ENCODE results near the gene SLC12A6.

SLC12A6 gene

DNA sequence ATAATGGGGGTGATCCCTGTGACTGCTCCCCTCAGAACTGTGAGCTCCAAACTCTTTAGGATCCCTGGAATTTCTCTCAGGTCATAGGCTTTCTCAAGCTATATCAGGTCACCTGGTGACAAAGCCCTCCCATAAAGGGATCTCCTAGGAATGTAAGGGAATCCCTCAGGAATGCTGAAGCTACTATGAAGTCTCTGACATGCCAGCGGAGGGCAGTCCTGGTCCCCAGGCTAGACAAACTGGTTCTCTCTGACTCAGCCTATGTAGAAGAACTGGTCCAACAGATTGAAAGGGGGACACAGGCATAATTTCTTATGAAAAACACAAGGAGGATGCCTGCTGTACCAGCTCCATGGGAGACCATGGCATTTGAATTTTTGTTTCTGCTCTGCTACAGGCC, 22.7 kb upstream of the SLC12A6 start:
- H3K27ac ChIP-seq (ENCODE audit: extremely low read depth, low read depth, low read length), result no peak overlapping the region
- TF ChIP-seq BCL11B (tag by site-specific recombination; IDR thresholded peaks at IDR 0.05; ENCODE audit: low read depth), result no peak
- TF ChIP-seq, protein P1, sequence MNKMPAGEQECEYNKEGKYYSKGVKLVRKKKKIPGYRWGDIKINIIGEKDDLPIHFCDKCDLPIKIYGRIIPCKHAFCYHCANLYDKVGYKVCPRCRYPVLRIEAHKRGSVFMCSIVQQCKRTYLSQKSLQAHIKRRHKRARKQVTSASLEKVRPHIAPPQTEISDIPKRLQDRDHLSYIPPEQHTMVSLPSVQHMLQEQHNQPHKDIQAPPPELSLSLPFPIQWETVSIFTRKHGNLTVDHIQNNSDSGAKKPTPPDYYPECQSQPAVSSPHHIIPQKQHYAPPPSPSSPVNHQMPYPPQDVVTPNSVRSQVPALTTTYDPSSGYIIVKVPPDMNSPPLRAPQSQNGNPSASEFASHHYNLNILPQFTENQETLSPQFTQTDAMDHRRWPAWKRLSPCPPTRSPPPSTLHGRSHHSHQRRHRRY (tag by site-specific recombination; IDR thresholded peaks at IDR 0.05), result no peak
- TF ChIP-seq ZNF501 (tag by site-specific recombination; IDR thresholded peaks at IDR 0.05), result no peak
- no peak for TF ChIP-seq ZNF341 (tag by site-specific recombination; IDR thresholded peaks at IDR 0.05; ENCODE audit: low read depth)
- TF ChIP-seq ZNF248 (tag by site-specific recombination; IDR thresholded peaks at IDR 0.05), result no peak
- no peak for TF ChIP-seq ZXDB (tag by site-specific recombination; IDR thresholded peaks at IDR 0.05)
- no peak for TF ChIP-seq HOXC10 (CRISPR knock-in tag; IDR thresholded peaks at IDR 0.05)
- TF ChIP-seq, protein P2, sequence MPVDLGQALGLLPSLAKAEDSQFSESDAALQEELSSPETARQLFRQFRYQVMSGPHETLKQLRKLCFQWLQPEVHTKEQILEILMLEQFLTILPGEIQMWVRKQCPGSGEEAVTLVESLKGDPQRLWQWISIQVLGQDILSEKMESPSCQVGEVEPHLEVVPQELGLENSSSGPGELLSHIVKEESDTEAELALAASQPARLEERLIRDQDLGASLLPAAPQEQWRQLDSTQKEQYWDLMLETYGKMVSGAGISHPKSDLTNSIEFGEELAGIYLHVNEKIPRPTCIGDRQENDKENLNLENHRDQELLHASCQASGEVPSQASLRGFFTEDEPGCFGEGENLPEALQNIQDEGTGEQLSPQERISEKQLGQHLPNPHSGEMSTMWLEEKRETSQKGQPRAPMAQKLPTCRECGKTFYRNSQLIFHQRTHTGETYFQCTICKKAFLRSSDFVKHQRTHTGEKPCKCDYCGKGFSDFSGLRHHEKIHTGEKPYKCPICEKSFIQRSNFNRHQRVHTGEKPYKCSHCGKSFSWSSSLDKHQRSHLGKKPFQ (tag by site-specific recombination; IDR thresholded peaks at IDR 0.05), result no peak
- TF ChIP-seq ZNF132 (tag by site-specific recombination; IDR thresholded peaks at IDR 0.05; ENCODE audit: borderline replicate concordance), result no peak
- no peak for TF ChIP-seq ZNF202 (tag by site-specific recombination; IDR thresholded peaks at IDR 0.05; ENCODE audit: borderline replicate concordance)
- TF ChIP-seq ZNF155 (tag by site-specific recombination; IDR thresholded peaks at IDR 0.05), result no peak
- no peak for TF ChIP-seq MYNN (tag by site-specific recombination; IDR thresholded peaks at IDR 0.05; ENCODE audit: borderline replicate concordance)
- TF ChIP-seq, protein P3, sequence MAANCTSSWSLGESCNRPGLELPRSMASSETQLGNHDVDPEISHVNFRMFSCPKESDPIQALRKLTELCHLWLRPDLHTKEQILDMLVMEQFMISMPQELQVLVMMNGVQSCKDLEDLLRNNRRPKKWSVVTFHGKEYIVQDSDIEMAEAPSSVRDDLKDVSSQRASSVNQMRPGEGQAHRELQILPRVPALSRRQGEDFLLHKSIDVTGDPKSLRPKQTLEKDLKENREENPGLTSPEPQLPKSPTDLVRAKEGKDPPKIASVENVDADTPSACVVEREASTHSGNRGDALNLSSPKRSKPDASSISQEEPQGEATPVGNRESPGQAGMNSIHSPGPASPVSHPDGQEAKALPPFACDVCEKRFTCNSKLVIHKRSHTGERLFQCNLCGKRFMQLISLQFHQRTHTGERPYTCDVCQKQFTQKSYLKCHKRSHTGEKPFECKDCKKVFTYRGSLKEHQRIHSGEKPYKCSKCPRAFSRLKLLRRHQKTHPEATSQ (tag by site-specific recombination; IDR thresholded peaks at IDR 0.05), result no peak
- TF ChIP-seq ZNF791 (tag by site-specific recombination; IDR thresholded peaks at IDR 0.05), result no peak
- TF ChIP-seq ZBTB6 (tag by site-specific recombination; IDR thresholded peaks at IDR 0.05), result no peak
- TF ChIP-seq ZNF121 (tag by site-specific recombination; IDR thresholded peaks at IDR 0.05), result no peak
- POLR2A ChIA-PET, result no interaction called here

DNA sequence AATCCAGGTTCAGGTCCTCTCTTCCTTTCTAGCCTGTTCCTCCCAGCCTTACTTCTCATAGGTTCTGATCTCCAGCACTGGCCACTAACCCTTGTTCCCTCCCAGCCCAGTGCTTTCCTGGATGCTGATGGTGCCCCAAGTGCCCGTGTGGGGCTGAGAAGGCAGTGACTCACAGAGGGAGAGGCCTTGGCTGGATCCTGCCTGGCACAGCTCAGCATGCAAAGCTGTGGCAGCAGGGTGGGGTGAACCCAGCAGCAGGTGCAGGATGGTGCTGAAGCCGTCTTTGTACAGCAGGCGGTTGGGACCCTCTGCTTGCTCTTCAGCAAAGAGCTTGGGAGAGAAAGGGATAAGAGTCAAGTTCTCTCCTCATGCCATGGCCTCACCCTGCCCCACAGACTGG, 21.8 kb upstream of the SLC12A6 start:
- TF ChIP-seq ZNF37A (tag by site-specific recombination; IDR thresholded peaks at IDR 0.05), result no peak
- no peak for TF ChIP-seq PRDM1 (tag by site-specific recombination; IDR thresholded peaks at IDR 0.05)
- TF ChIP-seq ZNF146 (tag by site-specific recombination; IDR thresholded peaks at IDR 0.05), result no peak
- TF ChIP-seq PBX3 (CRISPR knock-in tag; IDR thresholded peaks at IDR 0.05), result no peak
- TF ChIP-seq, protein P4, sequence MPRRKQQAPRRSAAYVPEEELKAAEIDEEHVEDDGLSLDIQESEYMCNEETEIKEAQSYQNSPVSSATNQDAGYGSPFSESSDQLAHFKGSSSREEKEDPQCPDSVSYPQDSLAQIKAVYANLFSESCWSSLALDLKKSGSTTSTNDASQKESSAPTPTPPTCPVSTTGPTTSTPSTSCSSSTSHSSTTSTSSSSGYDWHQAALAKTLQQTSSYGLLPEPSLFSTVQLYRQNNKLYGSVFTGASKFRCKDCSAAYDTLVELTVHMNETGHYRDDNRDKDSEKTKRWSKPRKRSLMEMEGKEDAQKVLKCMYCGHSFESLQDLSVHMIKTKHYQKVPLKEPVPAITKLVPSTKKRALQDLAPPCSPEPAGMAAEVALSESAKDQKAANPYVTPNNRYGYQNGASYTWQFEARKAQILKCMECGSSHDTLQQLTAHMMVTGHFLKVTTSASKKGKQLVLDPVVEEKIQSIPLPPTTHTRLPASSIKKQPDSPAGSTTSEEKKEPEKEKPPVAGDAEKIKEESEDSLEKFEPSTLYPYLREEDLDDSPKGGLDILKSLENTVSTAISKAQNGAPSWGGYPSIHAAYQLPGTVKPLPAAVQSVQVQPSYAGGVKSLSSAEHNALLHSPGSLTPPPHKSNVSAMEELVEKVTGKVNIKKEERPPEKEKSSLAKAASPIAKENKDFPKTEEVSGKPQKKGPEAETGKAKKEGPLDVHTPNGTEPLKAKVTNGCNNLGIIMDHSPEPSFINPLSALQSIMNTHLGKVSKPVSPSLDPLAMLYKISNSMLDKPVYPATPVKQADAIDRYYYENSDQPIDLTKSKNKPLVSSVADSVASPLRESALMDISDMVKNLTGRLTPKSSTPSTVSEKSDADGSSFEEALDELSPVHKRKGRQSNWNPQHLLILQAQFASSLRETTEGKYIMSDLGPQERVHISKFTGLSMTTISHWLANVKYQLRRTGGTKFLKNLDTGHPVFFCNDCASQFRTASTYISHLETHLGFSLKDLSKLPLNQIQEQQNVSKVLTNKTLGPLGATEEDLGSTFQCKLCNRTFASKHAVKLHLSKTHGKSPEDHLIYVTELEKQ (tag by site-specific recombination; IDR thresholded peaks at IDR 0.05; ENCODE audit: borderline replicate concordance), result no peak
- no peak for TF ChIP-seq ZSCAN23 (tag by site-specific recombination; IDR thresholded peaks at IDR 0.05)
- CTCF ChIA-PET, result interaction anchor here (2.5 kb wide), 1 partner anchor 16 kb away, joined by 13 read pairs; the partner anchor contains the start of genes NOP10 and NUTM1
- Histone ChIP-seq H3K27ac (ENCODE audit: extremely low read depth, low read depth, low read length) (no peak overlapping the region), H3K4me1 (ENCODE audit: control insufficient read depth, insufficient read depth, low read length) (no peaks in the 10 kb centered on the region), H3K4me3 (ENCODE audit: low read depth, low read length) (no peak overlapping the region), H3K9me3 (ENCODE audit: control insufficient read depth, insufficient read depth, low read depth, low read length) (no peaks in the 10 kb centered on the region), H3K36me3 (ENCODE audit: control insufficient read depth in 2 of 2, insufficient read depth in 1 of 2, low read length in 2 of 2) (peaks cover 0 to 46% of the 10 kb centered on the region in 2 experiments; a peak in 1 of 3 replicates)
- POLR2A ChIA-PET, result no interaction called here

More for the DNA sequence above, 22.7 kb upstream of the SLC12A6 start:
- Histone ChIP-seq H3K36me3 (ENCODE audit: control insufficient read depth in 2 of 2, insufficient read depth in 1 of 2, low read length in 2 of 2) (peaks cover 0 to 46% of the 10 kb centered on the region in 2 experiments; a peak in 1 of 3 replicates), H3K4me1 (ENCODE audit: control insufficient read depth, insufficient read depth, low read length) (no peaks in the 10 kb centered on the region), H3K9me3 (ENCODE audit: control insufficient read depth, insufficient read depth, low read depth, low read length) (no peaks in the 10 kb centered on the region), H3K4me3 (ENCODE audit: low read depth, low read length) (no peak overlapping the region)
- CTCF ChIA-PET, result interaction anchor here (0.9 to 2.5 kb wide), 2 partner anchors 17 to 172 kb away, joined by 5 to 13 read pairs; partner anchors contain the start of genes NOP10 and NUTM1
